Measurements from ENCODE around the gene HPS1.

DNA sequence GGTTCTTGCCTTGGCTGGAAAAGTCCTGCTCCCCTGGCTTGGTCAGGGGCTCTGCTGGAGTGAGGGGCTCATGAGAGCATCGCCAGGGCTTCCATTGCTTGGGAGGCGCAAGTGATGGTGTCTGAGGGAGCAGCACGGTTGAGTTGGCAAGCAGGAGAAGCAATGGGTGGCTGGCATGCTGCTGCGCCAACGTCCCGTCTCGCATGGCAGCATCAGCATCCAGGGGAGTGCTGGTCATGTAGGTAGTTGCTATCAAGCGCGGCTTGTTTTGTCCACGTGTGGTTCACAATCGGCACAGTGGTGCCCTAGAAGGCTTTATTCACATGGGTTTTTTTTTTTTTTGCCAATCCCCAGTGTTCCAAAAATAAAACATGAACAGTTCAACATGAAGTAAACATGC lies 35.6 kb downstream of the HPS1 start:
- TF ChIP-seq, protein P1, sequence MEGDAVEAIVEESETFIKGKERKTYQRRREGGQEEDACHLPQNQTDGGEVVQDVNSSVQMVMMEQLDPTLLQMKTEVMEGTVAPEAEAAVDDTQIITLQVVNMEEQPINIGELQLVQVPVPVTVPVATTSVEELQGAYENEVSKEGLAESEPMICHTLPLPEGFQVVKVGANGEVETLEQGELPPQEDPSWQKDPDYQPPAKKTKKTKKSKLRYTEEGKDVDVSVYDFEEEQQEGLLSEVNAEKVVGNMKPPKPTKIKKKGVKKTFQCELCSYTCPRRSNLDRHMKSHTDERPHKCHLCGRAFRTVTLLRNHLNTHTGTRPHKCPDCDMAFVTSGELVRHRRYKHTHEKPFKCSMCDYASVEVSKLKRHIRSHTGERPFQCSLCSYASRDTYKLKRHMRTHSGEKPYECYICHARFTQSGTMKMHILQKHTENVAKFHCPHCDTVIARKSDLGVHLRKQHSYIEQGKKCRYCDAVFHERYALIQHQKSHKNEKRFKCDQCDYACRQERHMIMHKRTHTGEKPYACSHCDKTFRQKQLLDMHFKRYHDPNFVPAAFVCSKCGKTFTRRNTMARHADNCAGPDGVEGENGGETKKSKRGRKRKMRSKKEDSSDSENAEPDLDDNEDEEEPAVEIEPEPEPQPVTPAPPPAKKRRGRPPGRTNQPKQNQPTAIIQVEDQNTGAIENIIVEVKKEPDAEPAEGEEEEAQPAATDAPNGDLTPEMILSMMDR (IDR thresholded peaks at IDR 0.05): no peak
- TF ChIP-seq POLR2A (IDR thresholded peaks at IDR 0.05): no peak

Data from heart left ventricle (tissue), 13 donors.